ENCODE data around the gene SMAD5.

DNA sequence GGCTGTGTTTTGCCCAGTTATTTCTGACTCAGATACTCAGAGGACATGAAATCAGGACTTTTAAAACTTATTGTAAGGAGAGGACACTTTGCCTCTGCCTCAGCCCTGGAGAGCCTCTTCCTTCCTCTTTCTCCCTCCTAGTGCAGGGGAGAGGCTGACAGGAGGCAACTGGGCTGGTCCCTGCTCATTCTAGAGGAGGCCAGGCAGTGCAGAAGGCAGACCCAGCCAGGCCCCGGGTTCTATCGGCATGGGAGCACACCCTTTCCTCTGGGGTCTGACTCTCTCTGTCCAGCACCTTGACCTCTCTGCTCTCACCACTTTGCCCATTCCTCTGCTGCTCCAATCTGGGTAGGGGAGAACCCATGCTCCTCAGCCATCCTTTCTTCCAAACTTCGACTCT lies 76.3 kb downstream of the SMAD5 start:
- no peak for TF ChIP-seq POLR2A (IDR thresholded peaks at IDR 0.05; ENCODE audit: borderline replicate concordance, extremely low read depth, insufficient read depth, insufficient read length)
- TF ChIP-seq, protein P1, sequence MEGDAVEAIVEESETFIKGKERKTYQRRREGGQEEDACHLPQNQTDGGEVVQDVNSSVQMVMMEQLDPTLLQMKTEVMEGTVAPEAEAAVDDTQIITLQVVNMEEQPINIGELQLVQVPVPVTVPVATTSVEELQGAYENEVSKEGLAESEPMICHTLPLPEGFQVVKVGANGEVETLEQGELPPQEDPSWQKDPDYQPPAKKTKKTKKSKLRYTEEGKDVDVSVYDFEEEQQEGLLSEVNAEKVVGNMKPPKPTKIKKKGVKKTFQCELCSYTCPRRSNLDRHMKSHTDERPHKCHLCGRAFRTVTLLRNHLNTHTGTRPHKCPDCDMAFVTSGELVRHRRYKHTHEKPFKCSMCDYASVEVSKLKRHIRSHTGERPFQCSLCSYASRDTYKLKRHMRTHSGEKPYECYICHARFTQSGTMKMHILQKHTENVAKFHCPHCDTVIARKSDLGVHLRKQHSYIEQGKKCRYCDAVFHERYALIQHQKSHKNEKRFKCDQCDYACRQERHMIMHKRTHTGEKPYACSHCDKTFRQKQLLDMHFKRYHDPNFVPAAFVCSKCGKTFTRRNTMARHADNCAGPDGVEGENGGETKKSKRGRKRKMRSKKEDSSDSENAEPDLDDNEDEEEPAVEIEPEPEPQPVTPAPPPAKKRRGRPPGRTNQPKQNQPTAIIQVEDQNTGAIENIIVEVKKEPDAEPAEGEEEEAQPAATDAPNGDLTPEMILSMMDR (IDR thresholded peaks at IDR 0.05 in 2 of 3, conservative IDR thresholded peaks at IDR 0.05 in 1 of 3; ENCODE audit: borderline replicate concordance in 1 of 3, insufficient read depth in 1 of 3, low read depth in 2 of 3, low read length in 2 of 3): no peak
- no peak for TF ChIP-seq EZH2 (IDR thresholded peaks at IDR 0.05)
- no peak for TF ChIP-seq POLR2AphosphoS5 (IDR thresholded peaks at IDR 0.05; ENCODE audit: low read depth, low read length)
- no peak for TF ChIP-seq EZH2phosphoT487 (IDR thresholded peaks at IDR 0.05; ENCODE audit: borderline replicate concordance)
- no peak for TF ChIP-seq ZNF274 (IDR thresholded peaks at IDR 0.05; ENCODE audit: low read depth, low read length)
- TF ChIP-seq, protein P2, sequence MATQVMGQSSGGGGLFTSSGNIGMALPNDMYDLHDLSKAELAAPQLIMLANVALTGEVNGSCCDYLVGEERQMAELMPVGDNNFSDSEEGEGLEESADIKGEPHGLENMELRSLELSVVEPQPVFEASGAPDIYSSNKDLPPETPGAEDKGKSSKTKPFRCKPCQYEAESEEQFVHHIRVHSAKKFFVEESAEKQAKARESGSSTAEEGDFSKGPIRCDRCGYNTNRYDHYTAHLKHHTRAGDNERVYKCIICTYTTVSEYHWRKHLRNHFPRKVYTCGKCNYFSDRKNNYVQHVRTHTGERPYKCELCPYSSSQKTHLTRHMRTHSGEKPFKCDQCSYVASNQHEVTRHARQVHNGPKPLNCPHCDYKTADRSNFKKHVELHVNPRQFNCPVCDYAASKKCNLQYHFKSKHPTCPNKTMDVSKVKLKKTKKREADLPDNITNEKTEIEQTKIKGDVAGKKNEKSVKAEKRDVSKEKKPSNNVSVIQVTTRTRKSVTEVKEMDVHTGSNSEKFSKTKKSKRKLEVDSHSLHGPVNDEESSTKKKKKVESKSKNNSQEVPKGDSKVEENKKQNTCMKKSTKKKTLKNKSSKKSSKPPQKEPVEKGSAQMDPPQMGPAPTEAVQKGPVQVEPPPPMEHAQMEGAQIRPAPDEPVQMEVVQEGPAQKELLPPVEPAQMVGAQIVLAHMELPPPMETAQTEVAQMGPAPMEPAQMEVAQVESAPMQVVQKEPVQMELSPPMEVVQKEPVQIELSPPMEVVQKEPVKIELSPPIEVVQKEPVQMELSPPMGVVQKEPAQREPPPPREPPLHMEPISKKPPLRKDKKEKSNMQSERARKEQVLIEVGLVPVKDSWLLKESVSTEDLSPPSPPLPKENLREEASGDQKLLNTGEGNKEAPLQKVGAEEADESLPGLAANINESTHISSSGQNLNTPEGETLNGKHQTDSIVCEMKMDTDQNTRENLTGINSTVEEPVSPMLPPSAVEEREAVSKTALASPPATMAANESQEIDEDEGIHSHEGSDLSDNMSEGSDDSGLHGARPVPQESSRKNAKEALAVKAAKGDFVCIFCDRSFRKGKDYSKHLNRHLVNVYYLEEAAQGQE (IDR thresholded peaks at IDR 0.05; ENCODE audit: low read depth): no peak
- TF ChIP-seq YY1 (IDR thresholded peaks at IDR 0.05; ENCODE audit: extremely low read depth, insufficient replicate concordance, low read depth, low read length): no peak
- no peak for TF ChIP-seq SIN3A (IDR thresholded peaks at IDR 0.05; ENCODE audit: low read depth)
- no peak for TF ChIP-seq RAD21 (IDR thresholded peaks at IDR 0.05; ENCODE audit: low read depth)
- no peak for TF ChIP-seq JUND (IDR thresholded peaks at IDR 0.05)
- TF ChIP-seq, protein P3, sequence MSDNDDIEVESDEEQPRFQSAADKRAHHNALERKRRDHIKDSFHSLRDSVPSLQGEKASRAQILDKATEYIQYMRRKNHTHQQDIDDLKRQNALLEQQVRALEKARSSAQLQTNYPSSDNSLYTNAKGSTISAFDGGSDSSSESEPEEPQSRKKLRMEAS (IDR thresholded peaks at IDR 0.05): no peak
- no peak for TF ChIP-seq FOSL1 (IDR thresholded peaks at IDR 0.05; ENCODE audit: low read depth)
- no peak for TF ChIP-seq SRF (IDR thresholded peaks at IDR 0.05; ENCODE audit: low read depth)
